IMR-90 (cell line): ENCODE measurements around the gene CCL27. TPM values are rescaled to one million over a fixed set of nuclear protein-coding genes. Genes with fewer than 3 reads are reported as not detected.

Experiments
- ATAC-seq: fragments of 200-7000 bp; cut with Tn5 transposase; 2 replicates; pipeline ENCODE4 v1.9.1; 2020; ENCODE audit warnings: low read depth, mild to moderate bottlenecking, moderate library complexity
- BruUV-seq: library from RNA; stranded (reverse); fragments of 400-500 nt; replicated peaks from 2 replicates; lab custom pipeline; 2021; lab: Mats Ljungman, UMichigan
- CTCF ChIA-PET: fragments of 300-600 bp; formaldehyde crosslinking; extraction: SDS; loops from one replicate; lab custom pipeline; 2021; ENCODE audit warnings: antibody characterized with exemption; lab: Yijun Ruan, JAX
- POLR2A ChIA-PET: fragments of 300-600 bp; sonication (Branson Sonifier 250); formaldehyde crosslinking; loops from one replicate; lab custom pipeline; 2022; ENCODE audit warnings: antibody characterized with exemption; ENCODE audit not compliant: unreplicated experiment; lab: Charles Lee
- DNase-seq: peaks from one replicate; pipeline ENCODE4 v3.0.0; 2013
- H2AFZ ChIP-seq: replicated peaks from 2 replicates; pipeline ENCODE3; 2013; ENCODE audit warnings: low read length, mild to moderate bottlenecking; ENCODE audit not compliant: poor library complexity
- H2AK5ac ChIP-seq: 2 replicates; pipeline ENCODE4 v1.6.1; 2013; ENCODE audit warnings: low read depth, low read length, inconsistent platforms
- H2AK9ac ChIP-seq: replicated peaks from 2 replicates; pipeline ENCODE3; 2013; ENCODE audit warnings: mild to moderate bottlenecking, low read depth, low read length, moderate library complexity; ENCODE audit not compliant: poor library complexity
- H2BK120ac ChIP-seq: 2 replicates; pipeline ENCODE4 v1.6.1; 2013; ENCODE audit warnings: low read depth, low read length, inconsistent platforms
- H2BK15ac ChIP-seq: 3 replicates; pipeline ENCODE4 v1.6.1; 2013; ENCODE audit warnings: low read depth, low read length, inconsistent platforms
- H2BK20ac ChIP-seq: 2 replicates; pipeline ENCODE4 v1.6.1; 2013; ENCODE audit warnings: low read depth, mild to moderate bottlenecking, inconsistent platforms, low read length, moderate library complexity
- H2BK5ac ChIP-seq: 2 replicates; pipeline ENCODE4 v1.6.1; 2013; ENCODE audit warnings: mild to moderate bottlenecking, low read depth, low read length, inconsistent platforms; ENCODE audit not compliant: poor library complexity, severe bottlenecking
- H3K14ac ChIP-seq: replicated peaks from 2 replicates; pipeline ENCODE4 v1.6.1; 2013; ENCODE audit warnings: low read depth, low read length, inconsistent platforms
- H3K18ac ChIP-seq: 2 replicates; pipeline ENCODE4 v1.6.1; 2013; ENCODE audit warnings: low read depth, low read length, control low read depth
- H3K23ac ChIP-seq: 2 replicates; pipeline ENCODE4 v1.6.1; 2013; ENCODE audit warnings: low read depth, low read length, inconsistent platforms
- H3K27ac ChIP-seq: 2 replicates; pipeline ENCODE4 v1.5.1; 2013; ENCODE audit warnings: mild to moderate bottlenecking, control low read depth, low read length; ENCODE audit not compliant: insufficient read depth
- H3K27me3 ChIP-seq: 2 replicates; pipeline ENCODE4 v1.6.1; 2013; ENCODE audit warnings: low read length; ENCODE audit not compliant: control insufficient read depth, insufficient read depth
- H3K36me3 ChIP-seq: 2 replicates; pipeline ENCODE4 v1.6.1; 2013; ENCODE audit warnings: low read length, mixed read lengths; ENCODE audit not compliant: control insufficient read depth, insufficient read depth
- H3K4ac ChIP-seq: 2 replicates; pipeline ENCODE4 v1.6.1; 2013; ENCODE audit warnings: low read depth, low read length, inconsistent platforms
- H3K4me1 ChIP-seq: 2 replicates; pipeline ENCODE4 v1.6.1; 2013; ENCODE audit warnings: low read length, mixed read lengths; ENCODE audit not compliant: control insufficient read depth, insufficient read depth
- H3K4me2 ChIP-seq: 2 replicates; pipeline ENCODE4 v1.6.1; 2013; ENCODE audit warnings: low read depth, mild to moderate bottlenecking, control low read depth, low read length, moderate library complexity
- H3K4me3 ChIP-seq: 2 replicates; pipeline ENCODE4 v1.5.1; 2013; ENCODE audit warnings: low read depth, mild to moderate bottlenecking, control low read depth, low read length, moderate library complexity; ENCODE audit not compliant: insufficient read depth
- H3K56ac ChIP-seq: 2 replicates; pipeline ENCODE4 v1.6.1; 2013; ENCODE audit warnings: low read length, inconsistent platforms; ENCODE audit not compliant: insufficient read depth; ENCODE audit errors: extremely low read depth
- H3K79me1 ChIP-seq, 2 experiments: 2 replicates each; pipeline ENCODE4 v1.6.1; 2013; ENCODE audit warnings: low read length in 2 of 2, inconsistent platforms in 1 of 2, low read depth in 1 of 2
- H3K9ac ChIP-seq: 2 replicates; pipeline ENCODE4 v1.6.1; 2013; ENCODE audit warnings: low read depth, low read length, control low read depth
- H3K9me1 ChIP-seq: 2 replicates; pipeline ENCODE4 v1.6.1; 2013; ENCODE audit warnings: low read length, inconsistent platforms; ENCODE audit not compliant: insufficient read depth
- H3K9me3 ChIP-seq: 2 replicates; pipeline ENCODE4 v1.6.1; 2013; ENCODE audit warnings: low read length; ENCODE audit not compliant: control insufficient read depth, insufficient read depth
- H4K20me1 ChIP-seq: 2 replicates; pipeline ENCODE4 v1.6.1; 2013; ENCODE audit warnings: low read length, inconsistent platforms; ENCODE audit not compliant: insufficient read depth
- H4K5ac ChIP-seq: 2 replicates; pipeline ENCODE4 v1.6.1; 2013; ENCODE audit warnings: mild to moderate bottlenecking, low read depth, low read length, control low read depth
- H4K8ac ChIP-seq, 2 experiments: 2 replicates each; pipeline ENCODE4 v1.6.1; 2013; ENCODE audit warnings: low read depth in 2 of 2, low read length in 2 of 2, control low read depth in 1 of 2, inconsistent platforms in 1 of 2
- H4K91ac ChIP-seq: 2 replicates; pipeline ENCODE4 v1.6.1; 2013; ENCODE audit warnings: low read depth, low read length, inconsistent platforms; ENCODE audit not compliant: insufficient read depth
- BHLHE40 ChIP-seq: fragments of 150-350 bp; IDR thresholded peaks from 2 replicates; pipeline ENCODE4 v1.6.1; 2016; ENCODE audit warnings: mild to moderate bottlenecking, low read depth, low read length
- CEBPB ChIP-seq: IDR thresholded peaks from 2 replicates; pipeline ENCODE4 v1.6.1; 2012; ENCODE audit warnings: low read depth, low read length, improper control_type of control experiment
- CHD1 ChIP-seq: IDR thresholded peaks from 2 replicates; pipeline ENCODE4 v1.6.1; 2012; ENCODE audit warnings: low read depth, low read length, improper control_type of control experiment
- CTCF ChIP-seq: conservative IDR thresholded peaks from 2 replicates; pipeline ENCODE4 v1.5.1; 2012; ENCODE audit warnings: mild to moderate bottlenecking, low read depth, low read length, improper control_type of control experiment
- ELK1 ChIP-seq: fragments of 150-350 bp; IDR thresholded peaks from 2 replicates; pipeline ENCODE4 v1.6.1; 2016; ENCODE audit warnings: low read depth, mild to moderate bottlenecking, low read length, moderate library complexity, borderline replicate concordance
- FOS ChIP-seq: fragments of 150-350 bp; IDR thresholded peaks from 2 replicates; pipeline ENCODE4 v1.6.1; 2016; ENCODE audit warnings: low read depth, low read length
- MAFK ChIP-seq: IDR thresholded peaks from 2 replicates; pipeline ENCODE4 v1.6.1; 2012; ENCODE audit warnings: low read depth, low read length, improper control_type of control experiment
- MAZ ChIP-seq: IDR thresholded peaks from 2 replicates; pipeline ENCODE4 v1.6.1; 2012; ENCODE audit warnings: low read depth, mild to moderate bottlenecking, low read length, improper control_type of control experiment, moderate library complexity, borderline replicate concordance
- MXI1 ChIP-seq: IDR thresholded peaks from 2 replicates; pipeline ENCODE4 v1.6.1; 2012; ENCODE audit warnings: low read depth, mild to moderate bottlenecking, low read length, moderate library complexity, borderline replicate concordance
- NFE2L2 ChIP-seq: fragments of 150-350 bp; IDR thresholded peaks from 2 replicates; pipeline ENCODE4 v1.6.1; 2016; ENCODE audit warnings: low read depth, mild to moderate bottlenecking, low read length
- POLR2A ChIP-seq: IDR thresholded peaks from 2 replicates; pipeline ENCODE4 v1.6.1; 2012; ENCODE audit warnings: mild to moderate bottlenecking, low read depth, low read length
- RAD21 ChIP-seq: IDR thresholded peaks from 2 replicates; pipeline ENCODE4 v1.6.1; 2012; ENCODE audit warnings: low read length, improper control_type of control experiment
- RCOR1 ChIP-seq: IDR thresholded peaks from 2 replicates; pipeline ENCODE4 v1.6.1; 2012; ENCODE audit warnings: mild to moderate bottlenecking, low read length, improper control_type of control experiment; ENCODE audit not compliant: insufficient replicate concordance
- RFX5 ChIP-seq: IDR thresholded peaks from 2 replicates; pipeline ENCODE4 v1.8.0; 2012; ENCODE audit warnings: low read depth, mild to moderate bottlenecking, low read length, moderate library complexity
- SMC3 ChIP-seq: fragments of 150-350 bp; IDR thresholded peaks from 2 replicates; pipeline ENCODE4 v1.6.1; 2016; ENCODE audit warnings: low read depth, mild to moderate bottlenecking, antibody characterized with exemption, low read length, moderate library complexity
- USF2 ChIP-seq: fragments of 150-350 bp; IDR thresholded peaks from 2 replicates; pipeline ENCODE4 v1.6.1; 2017; ENCODE audit warnings: mild to moderate bottlenecking, antibody characterized with exemption, low read length, low read depth
- WGBS, 2 experiments: methylation state at CpG; one replicate each; pipeline versions ENCODE4 v1.1.5 to v1.1.7; 2013; ENCODE audit warnings: missing lambda C conversion rate in 2 of 2; ENCODE audit not compliant: insufficient read length in 1 of 2; ENCODE audit errors: extremely low coverage in 2 of 2; 5-methylcytosine and 5-hydroxymethylcytosine counted together
- dilution Hi-C: fragments of 300-500 bp; cut with HindIII; formaldehyde crosslinking; loops from one replicate; pipeline ENCODE4 v1.14.3; 2018; ENCODE audit warnings: low sequenced_read_pairs; ENCODE audit not compliant: unreplicated experiment
- in situ Hi-C: fragments of 300-500 bp; cut with MboI; formaldehyde crosslinking; loops from 3 replicates; pipeline ENCODE4 v1.14.3; 2019; ENCODE audit warnings: low sequenced_read_pairs, inconsistent platforms, mixed read lengths
- intact Hi-C: fragments of 100-400 bp; cut with micrococcal nuclease; formaldehyde crosslinking; loops from 2 replicates; pipeline ENCODE4 v1.10.0; 2022
- polyA plus RNA-seq, 3 experiments: library from polyadenylated mRNA; depleted of rRNA; stranded (reverse); fragments of >200 nt; gene quantifications; 2 replicates each; pipeline ENCODE4 v1.2.3, GENCODE V29; 2012; ENCODE audit warnings: low replicate concordance in 1 of 3
- total RNA-seq: library from RNA; depleted of rRNA; stranded (reverse); fragments of >200 nt; gene quantifications from 2 replicates; pipeline ENCODE4 v1.2.3, GENCODE V29; 2012

CCL27 gene
- total and polyA plus RNA-seq, 2 of the 4 experiments (the other 2 are of a cell fraction), result 0.18 to 0.26 TPM

GRCh38 chr9:34659592-34660253, 2.7 kb downstream of the CCL27 start:
- H3K14ac ChIP-seq, result no peak overlapping the region
- DNase-seq, result peak; percentile 55
- no peaks in the 10 kb centered on the region for H4K20me1 ChIP-seq
- CTCF ChIA-PET, result interaction anchor here (1.1 kb wide), 1 partner anchor 43 kb away, joined by 4 read pairs; no protein-coding TSS in a partner anchor
- no peak overlapping the region for H2AFZ ChIP-seq
- no peak overlapping the region for H2AK5ac ChIP-seq
- H3K4ac ChIP-seq, result no peak overlapping the region
- H3K18ac ChIP-seq, result no peak overlapping the region
- H3K4me2 ChIP-seq, result no peak overlapping the region
- peaks cover 1% of the 10 kb centered on the region; the same call in 1 of the 2 replicates for H3K4me1 ChIP-seq
- H2BK20ac ChIP-seq, result no peak overlapping the region
- H3K27ac ChIP-seq, result no peak overlapping the region
- no peak overlapping the region for H2BK120ac ChIP-seq
- POLR2A ChIA-PET, result no interaction called here
- H2BK15ac ChIP-seq, result no peak overlapping the region
- H3K9me1 ChIP-seq, result peaks cover 10% of the 10 kb centered on the region; the same call in 1 of the 2 replicates
- H3K9me3 ChIP-seq, result no peaks in the 10 kb centered on the region
- no peak overlapping the region for H3K56ac ChIP-seq
- no peaks in the 10 kb centered on the region; a peak in 1 of 4 replicates for H3K79me1 ChIP-seq
- ATAC-seq, result no peak
- H3K9ac ChIP-seq, result no peak overlapping the region
- no peak overlapping the region for H3K4me3 ChIP-seq
- no peak overlapping the region for H4K91ac ChIP-seq
- in situ Hi-C loops, result no loop called here
- peak overlapping the region; percentile 7 for H2AK9ac ChIP-seq
- intact Hi-C loops, result no loop called here
- H3K27me3 ChIP-seq, result no peaks in the 10 kb centered on the region
- peaks cover 4% of the 10 kb centered on the region; the same call in 1 of the 2 replicates for H3K36me3 ChIP-seq
- TF ChIP-seq BHLHE40, result no peak
- no peak for TF ChIP-seq CTCF
- no peak for TF ChIP-seq MXI1
- TF ChIP-seq FOS, result no peak
- TF ChIP-seq CHD1, result no peak
- TF ChIP-seq USF2, result no peak
- no peak for TF ChIP-seq RCOR1
- TF ChIP-seq CEBPB, result no peak
- no peak for TF ChIP-seq RFX5
- TF ChIP-seq ELK1, result no peak
- no peak for TF ChIP-seq NFE2L2
- TF ChIP-seq POLR2A, result no peak
- no peak for TF ChIP-seq RAD21
- TF ChIP-seq MAZ, result no peak
- no peak for TF ChIP-seq MAFK
- TF ChIP-seq SMC3, result no peak
- WGBS, 2 experiments, result 100% methylated on average over 1 of the region's 8 CpGs; no CpG with 5 or more reads in 1 of the 2 experiments
- H4K8ac ChIP-seq, result no peak overlapping the region
- dilution Hi-C loops, result no loop called here
- no peak overlapping the region for H3K23ac ChIP-seq
- H4K5ac ChIP-seq, result no peak overlapping the region
- BruUV-seq, result no TSS peak
- no peak overlapping the region for H2BK5ac ChIP-seq
